IPS-15b (cell line): ENCODE measurements around the gene C1orf87.

ENCODE experiments used
- H3K27me3 ChIP-seq: one replicate; pipeline ENCODE4 v1.6.1; 2013; ENCODE audit warnings: low read length; ENCODE audit not compliant: control insufficient read depth, insufficient read depth
- H3K36me3 ChIP-seq: one replicate; pipeline ENCODE4 v1.6.1; 2013; ENCODE audit warnings: low read length; ENCODE audit not compliant: control insufficient read depth, insufficient read depth
- H3K4me1 ChIP-seq: one replicate; pipeline ENCODE4 v1.6.1; 2013; ENCODE audit warnings: mild to moderate bottlenecking, low read length; ENCODE audit not compliant: control insufficient read depth, insufficient read depth
- H3K4me3 ChIP-seq: one replicate; pipeline ENCODE4 v1.5.1; 2013; ENCODE audit warnings: low read depth, low read length
- H3K9ac ChIP-seq: one replicate; pipeline ENCODE4 v1.6.1; 2013; ENCODE audit warnings: low read depth, mild to moderate bottlenecking, low read length
- H3K9me3 ChIP-seq: one replicate; pipeline ENCODE4 v1.6.1; 2013; ENCODE audit warnings: mild to moderate bottlenecking, low read length; ENCODE audit not compliant: control insufficient read depth, insufficient read depth

C1orf87 gene

GRCh38 chr1:60031146-60031545, 42.4 kb downstream of the C1orf87 start:
- no peaks in the 10 kb centered on the region for H3K4me1 ChIP-seq
- H3K27me3 ChIP-seq = no peaks in the 10 kb centered on the region
- H3K36me3 ChIP-seq = no peaks in the 10 kb centered on the region
- H3K9ac ChIP-seq = no peak overlapping the region
- H3K9me3 ChIP-seq = no peaks in the 10 kb centered on the region
- H3K4me3 ChIP-seq = no peak overlapping the region

- Histone ChIP-seq H3K4me3 (no peak overlapping the region), H3K36me3 (no peaks in the 10 kb centered on the region), H3K9ac (no peak overlapping the region), H3K4me1 (no peaks in the 10 kb centered on the region), H3K9me3 (no peaks in the 10 kb centered on the region), H3K27me3 (no peaks in the 10 kb centered on the region)
Measured at GRCh38 chr1:60025552-60025951, 48.0 kb downstream of the C1orf87 start.

- no peak overlapping the region for H3K9ac ChIP-seq
- no peaks in the 10 kb centered on the region for H3K27me3 ChIP-seq
- H3K4me3 ChIP-seq = no peak overlapping the region
- no peaks in the 10 kb centered on the region for H3K9me3 ChIP-seq
- no peaks in the 10 kb centered on the region for H3K36me3 ChIP-seq
- no peaks in the 10 kb centered on the region for H3K4me1 ChIP-seq
Measured at GRCh38 chr1:60017508-60018205, 55.9 kb downstream of the C1orf87 start.

GRCh38 chr1:60010690-60011089, 62.9 kb downstream of the C1orf87 start:
- Histone ChIP-seq H3K4me1 (no peaks in the 10 kb centered on the region), H3K9ac (no peak overlapping the region), H3K27me3 (no peaks in the 10 kb centered on the region), H3K9me3 (no peaks in the 10 kb centered on the region), H3K36me3 (no peaks in the 10 kb centered on the region), H3K4me3 (no peak overlapping the region)

- Histone ChIP-seq H3K4me3 (no peak overlapping the region), H3K36me3 (no peaks in the 10 kb centered on the region), H3K9me3 (no peaks in the 10 kb centered on the region), H3K27me3 (no peaks in the 10 kb centered on the region), H3K4me1 (no peaks in the 10 kb centered on the region), H3K9ac (no peak overlapping the region)
Measured at GRCh38 chr1:60008500-60008899, 65.1 kb downstream of the C1orf87 start.

DNA sequence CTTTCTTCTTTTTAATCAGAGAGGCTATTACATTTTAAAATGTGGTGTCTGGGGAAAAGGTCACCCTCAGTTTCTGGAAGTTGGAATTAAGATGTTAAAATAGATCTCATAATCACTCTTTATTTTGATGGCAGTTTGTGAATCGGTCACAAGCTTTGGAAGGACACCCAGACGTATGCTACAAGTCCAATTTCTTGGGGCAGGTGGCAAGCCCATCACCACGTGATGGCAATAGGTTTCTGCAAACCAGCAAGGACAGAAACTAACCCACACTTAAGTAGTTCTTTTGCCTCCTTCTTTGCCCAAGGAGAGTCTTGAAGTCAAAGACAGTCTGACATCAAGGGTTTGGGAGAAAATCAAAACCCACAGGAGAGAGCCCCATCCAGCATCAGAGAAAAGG, 72.9 kb downstream of the C1orf87 start:
- no peaks in the 10 kb centered on the region for H3K36me3 ChIP-seq

GRCh38 chr1:59999746-60000145, 73.8 kb downstream of the C1orf87 start:
- Histone ChIP-seq H3K9ac (no peak overlapping the region), H3K4me3 (no peak overlapping the region), H3K36me3 (no peaks in the 10 kb centered on the region), H3K9me3 (no peaks in the 10 kb centered on the region), H3K4me1 (no peaks in the 10 kb centered on the region), H3K27me3 (no peaks in the 10 kb centered on the region)

More for the DNA sequence above, 72.9 kb downstream of the C1orf87 start:
- no peaks in the 10 kb centered on the region for H3K4me1 ChIP-seq
- no peak overlapping the region for H3K4me3 ChIP-seq
- no peaks in the 10 kb centered on the region for H3K9me3 ChIP-seq
- H3K27me3 ChIP-seq = no peaks in the 10 kb centered on the region
- H3K9ac ChIP-seq = no peak overlapping the region

GRCh38 chr1:59999006-59999405, 74.6 kb downstream of the C1orf87 start:
- no peaks in the 10 kb centered on the region for H3K36me3 ChIP-seq
- H3K4me3 ChIP-seq = no peak overlapping the region
- H3K9me3 ChIP-seq = no peaks in the 10 kb centered on the region
- H3K27me3 ChIP-seq = no peaks in the 10 kb centered on the region
- no peak overlapping the region for H3K9ac ChIP-seq
- no peaks in the 10 kb centered on the region for H3K4me1 ChIP-seq

DNA sequence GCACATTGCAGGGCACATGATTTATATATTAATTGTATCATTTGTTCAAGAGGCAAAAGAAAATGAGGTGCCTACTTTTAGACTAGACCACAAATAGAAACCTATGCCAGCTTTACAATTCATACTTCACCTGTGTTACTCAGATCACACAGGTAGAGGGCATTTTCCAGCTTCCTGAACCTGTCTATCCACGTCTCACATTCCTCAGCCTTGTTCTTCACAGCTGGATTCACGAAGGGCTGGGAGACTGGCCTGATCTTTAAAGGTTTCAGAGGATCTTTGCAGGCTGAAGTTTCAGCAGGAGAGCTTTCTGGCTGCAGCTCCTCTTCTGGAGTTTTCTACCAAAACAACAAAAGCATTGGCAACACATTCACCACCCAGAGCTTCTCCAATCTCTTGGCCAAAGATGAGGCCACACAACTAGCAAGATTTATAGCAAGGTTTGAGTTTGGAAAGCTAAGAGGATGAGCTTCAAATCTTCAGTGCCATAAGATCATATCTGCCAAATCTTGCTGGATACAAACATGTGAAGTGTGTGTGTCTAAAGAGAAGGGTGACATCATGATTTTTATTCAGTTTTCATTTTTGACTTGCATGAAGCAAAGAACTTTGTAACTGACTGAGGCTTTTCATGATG, 76.0 kb downstream of the C1orf87 start:
- no peaks in the 10 kb centered on the region for H3K27me3 ChIP-seq
- H3K9me3 ChIP-seq = no peaks in the 10 kb centered on the region
- H3K36me3 ChIP-seq = no peaks in the 10 kb centered on the region
- H3K4me1 ChIP-seq = no peaks in the 10 kb centered on the region
- no peak overlapping the region for H3K9ac ChIP-seq
- H3K4me3 ChIP-seq = no peak overlapping the region

DNA sequence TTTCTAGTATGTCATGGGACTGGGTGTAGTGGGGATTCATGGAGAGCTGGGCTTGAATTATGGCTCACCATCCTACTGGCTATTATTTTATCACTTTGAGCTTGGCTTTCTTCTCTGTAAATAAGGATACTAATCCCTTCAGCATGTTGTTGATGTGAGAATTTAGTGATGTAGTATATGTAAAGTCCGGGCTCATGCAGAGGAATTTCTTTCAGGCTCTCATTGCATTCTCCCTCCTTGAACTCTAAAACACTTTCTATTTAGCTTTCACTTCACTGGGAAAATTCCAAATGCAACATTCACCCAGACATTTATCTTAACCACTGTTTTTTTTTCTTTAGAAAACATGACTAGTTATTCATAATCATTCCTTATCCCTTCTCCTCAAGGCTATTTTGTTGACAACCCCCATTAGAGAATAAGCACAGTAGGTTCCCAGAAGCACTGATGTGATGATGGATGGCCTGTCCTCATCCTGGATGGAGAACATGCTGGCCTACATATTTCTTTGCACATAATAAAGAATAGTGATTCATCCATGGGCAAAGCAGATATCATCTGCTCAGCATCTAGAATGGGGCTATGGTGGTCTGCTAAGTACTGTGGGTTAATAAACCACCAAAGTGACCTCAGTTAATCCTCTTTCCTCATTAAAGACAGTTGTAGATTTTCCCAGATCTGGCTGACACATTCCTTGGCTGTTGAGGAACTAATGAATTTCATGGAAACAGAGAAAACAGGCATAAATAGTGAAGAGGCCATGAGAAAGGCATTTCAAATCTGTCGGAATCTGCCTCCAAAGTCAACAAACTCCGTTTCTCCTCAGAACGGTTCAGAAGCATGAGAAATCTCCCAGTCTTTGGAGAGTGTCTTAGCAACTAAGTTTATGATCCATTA, 79.0 kb downstream of the C1orf87 start:
- H3K9ac ChIP-seq = no peak overlapping the region
- H3K36me3 ChIP-seq = no peaks in the 10 kb centered on the region
- no peak overlapping the region for H3K4me3 ChIP-seq
- H3K27me3 ChIP-seq = no peaks in the 10 kb centered on the region
- no peaks in the 10 kb centered on the region for H3K9me3 ChIP-seq
- no peaks in the 10 kb centered on the region for H3K4me1 ChIP-seq

GRCh38 chr1:59992040-59992820, 81.3 kb downstream of the C1orf87 start:
- no peaks in the 10 kb centered on the region for H3K9me3 ChIP-seq
- H3K4me1 ChIP-seq = no peaks in the 10 kb centered on the region
- H3K9ac ChIP-seq = no peak overlapping the region
- no peaks in the 10 kb centered on the region for H3K36me3 ChIP-seq
- H3K27me3 ChIP-seq = no peaks in the 10 kb centered on the region
- no peak overlapping the region for H3K4me3 ChIP-seq
